Ishikawa (cell line): ENCODE data around the gene WWOX.

Experiments
- EGR1 ChIP-seq: IDR thresholded peaks from 2 replicates; pipeline ENCODE4 v1.6.1; 2012
- EP300 ChIP-seq: IDR thresholded peaks from 2 replicates; pipeline ENCODE4 v1.6.1; 2012; ENCODE audit warnings: borderline replicate concordance
- FOXM1 ChIP-seq: IDR thresholded peaks from 2 replicates; pipeline ENCODE4 v1.6.1; 2012; ENCODE audit warnings: low read depth, borderline replicate concordance
- NFIC ChIP-seq: IDR thresholded peaks from 2 replicates; pipeline ENCODE4 v1.6.1; 2012
- RAD21 ChIP-seq: IDR thresholded peaks from 2 replicates; pipeline ENCODE4 v1.6.1; 2012; ENCODE audit warnings: low read depth
- TAF1 ChIP-seq: IDR thresholded peaks from 2 replicates; pipeline ENCODE4 v1.6.1; 2012; ENCODE audit warnings: low read depth, mild to moderate bottlenecking
- TCF12 ChIP-seq: IDR thresholded peaks from 2 replicates; pipeline ENCODE4 v1.6.1; 2012; ENCODE audit warnings: low read depth
- TEAD4 ChIP-seq: IDR thresholded peaks from 2 replicates; pipeline ENCODE4 v1.6.1; 2012
- TF ChIP-seq, protein P1 (sequence below): IDR thresholded peaks from 2 replicates; pipeline ENCODE4 v1.6.1; 2012
- TF ChIP-seq, protein P2 (sequence below): IDR thresholded peaks from 2 replicates; pipeline ENCODE4 v1.6.1; 2012; ENCODE audit warnings: low read depth, mild to moderate bottlenecking

DNA sequence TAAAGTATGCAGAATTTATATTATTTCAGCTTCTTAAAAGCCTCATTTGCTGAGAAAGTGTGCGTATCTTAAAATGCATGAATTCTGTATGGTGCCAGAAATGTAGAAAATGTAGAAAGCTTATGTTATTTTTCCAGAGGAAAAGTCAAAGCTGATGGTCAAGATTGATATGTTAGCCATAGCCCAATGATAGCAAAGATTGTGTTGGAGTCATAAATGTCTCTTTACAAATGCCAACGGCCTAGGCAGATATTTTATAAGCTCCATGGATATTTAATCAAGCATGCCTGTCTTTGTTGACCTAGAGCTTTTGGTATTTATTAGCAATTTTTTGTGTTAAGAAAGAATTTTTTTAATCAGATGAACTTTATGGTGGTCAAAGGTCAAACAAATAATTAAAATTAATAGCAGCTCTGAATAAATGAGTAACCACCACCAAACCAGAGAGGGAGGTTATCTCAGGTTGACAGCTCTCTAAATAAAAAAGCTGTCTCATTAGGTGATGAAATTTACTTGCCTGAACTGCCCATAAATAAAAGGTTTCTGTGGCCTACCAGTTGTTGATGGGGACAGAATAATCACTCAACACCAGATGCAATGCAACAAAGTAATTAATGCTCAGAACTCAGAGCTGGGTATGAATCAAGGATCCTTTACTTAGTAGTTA, 48.6 kb upstream of the WWOX start:
- TF ChIP-seq TEAD4 (no peak), TCF12 (no peak), FOXM1 (no peak), RAD21 (no peak), EGR1 (no peak), EP300 (no peak), TAF1 (no peak), NFIC (no peak)
- TF ChIP-seq, protein P1, sequence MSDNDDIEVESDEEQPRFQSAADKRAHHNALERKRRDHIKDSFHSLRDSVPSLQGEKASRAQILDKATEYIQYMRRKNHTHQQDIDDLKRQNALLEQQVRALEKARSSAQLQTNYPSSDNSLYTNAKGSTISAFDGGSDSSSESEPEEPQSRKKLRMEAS, result no peak
- TF ChIP-seq, protein P2, sequence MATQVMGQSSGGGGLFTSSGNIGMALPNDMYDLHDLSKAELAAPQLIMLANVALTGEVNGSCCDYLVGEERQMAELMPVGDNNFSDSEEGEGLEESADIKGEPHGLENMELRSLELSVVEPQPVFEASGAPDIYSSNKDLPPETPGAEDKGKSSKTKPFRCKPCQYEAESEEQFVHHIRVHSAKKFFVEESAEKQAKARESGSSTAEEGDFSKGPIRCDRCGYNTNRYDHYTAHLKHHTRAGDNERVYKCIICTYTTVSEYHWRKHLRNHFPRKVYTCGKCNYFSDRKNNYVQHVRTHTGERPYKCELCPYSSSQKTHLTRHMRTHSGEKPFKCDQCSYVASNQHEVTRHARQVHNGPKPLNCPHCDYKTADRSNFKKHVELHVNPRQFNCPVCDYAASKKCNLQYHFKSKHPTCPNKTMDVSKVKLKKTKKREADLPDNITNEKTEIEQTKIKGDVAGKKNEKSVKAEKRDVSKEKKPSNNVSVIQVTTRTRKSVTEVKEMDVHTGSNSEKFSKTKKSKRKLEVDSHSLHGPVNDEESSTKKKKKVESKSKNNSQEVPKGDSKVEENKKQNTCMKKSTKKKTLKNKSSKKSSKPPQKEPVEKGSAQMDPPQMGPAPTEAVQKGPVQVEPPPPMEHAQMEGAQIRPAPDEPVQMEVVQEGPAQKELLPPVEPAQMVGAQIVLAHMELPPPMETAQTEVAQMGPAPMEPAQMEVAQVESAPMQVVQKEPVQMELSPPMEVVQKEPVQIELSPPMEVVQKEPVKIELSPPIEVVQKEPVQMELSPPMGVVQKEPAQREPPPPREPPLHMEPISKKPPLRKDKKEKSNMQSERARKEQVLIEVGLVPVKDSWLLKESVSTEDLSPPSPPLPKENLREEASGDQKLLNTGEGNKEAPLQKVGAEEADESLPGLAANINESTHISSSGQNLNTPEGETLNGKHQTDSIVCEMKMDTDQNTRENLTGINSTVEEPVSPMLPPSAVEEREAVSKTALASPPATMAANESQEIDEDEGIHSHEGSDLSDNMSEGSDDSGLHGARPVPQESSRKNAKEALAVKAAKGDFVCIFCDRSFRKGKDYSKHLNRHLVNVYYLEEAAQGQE, result no peak
